Lower lobe of right lung (tissue), 2 donors: Measurements from ENCODE around the gene MEG3. TPM values are rescaled to one million over a fixed set of nuclear protein-coding genes. Genes with fewer than 3 reads are reported as not detected.

Experiments used
- ATAC-seq, 2 donors: fragments of 200-7000 bp; cut with Tn5 transposase; one replicate each; pipeline ENCODE4 v1.9.1; 2020 to 2022; ENCODE audit warnings: mild to moderate bottlenecking in 2 of 2, moderate library complexity in 2 of 2
- DNase-seq: peaks from one replicate; pipeline ENCODE4 v3.0.0-alpha.2; 2020
- H3K27ac ChIP-seq: fragments of 200-600 bp; one replicate; pipeline ENCODE4 v1.8.0; 2022
- H3K27me3 ChIP-seq: fragments of 200-600 bp; one replicate; pipeline ENCODE4 v1.8.0; 2022; ENCODE audit warnings: low read depth
- H3K36me3 ChIP-seq: fragments of 200-600 bp; one replicate; pipeline ENCODE4 v1.8.0; 2022; ENCODE audit warnings: mild to moderate bottlenecking
- H3K4me1 ChIP-seq: fragments of 200-600 bp; one replicate; pipeline ENCODE4 v1.8.0; 2022
- H3K4me3 ChIP-seq: fragments of 200-600 bp; one replicate; pipeline ENCODE4 v1.8.0; 2022; ENCODE audit warnings: mild to moderate bottlenecking
- H3K9me3 ChIP-seq: fragments of 200-600 bp; one replicate; pipeline ENCODE4 v1.8.0; 2022
- CTCF ChIP-seq: fragments of 200-600 bp; IDR thresholded peaks from one replicate; pipeline ENCODE4 v1.8.0; 2022; ENCODE audit warnings: antibody characterized with exemption, mild to moderate bottlenecking
- intact Hi-C: fragments of 100-400 bp; cut with DNase I; formaldehyde crosslinking; loops from one replicate; pipeline ENCODE4 v1.11.0; 2022
- total RNA-seq: library from RNA; stranded (reverse); fragmentation: NEBNext Ultra II Directional; extraction: Animal tissue kit (Norgen Biotek cat#: 25700); gene quantifications from one replicate; pipeline ENCODE4 v1.2.1, GENCODE V29; 2021
- donor health status: DM: no; HTN: yes; CAD: no; lungs with severe emphysema.

Gene MEG3
- total RNA-seq, 1 donor from 2014 or later: 16.6 TPM

- Histone ChIP-seq H3K9me3 (no peaks in the 10 kb centered on the region), H3K27ac (no peak overlapping the region), H3K4me3 (no peak overlapping the region), H3K36me3 (no peaks in the 10 kb centered on the region), H3K4me1 (peaks cover 4% of the 10 kb centered on the region), H3K27me3 (no peaks in the 10 kb centered on the region)
- intact Hi-C loops: no loop called here
- DNase-seq (no peak), ATAC-seq (no peak)
- TF ChIP-seq CTCF: no peak
These were observed 23.3 kb downstream of the MEG3 start for GRCh38 chr14:100849115-100849781.

- Histone ChIP-seq H3K4me3 (no peak overlapping the region), H3K9me3 (no peaks in the 10 kb centered on the region), H3K4me1 (peaks cover 4% of the 10 kb centered on the region), H3K36me3 (no peaks in the 10 kb centered on the region), H3K27ac (no peak overlapping the region), H3K27me3 (no peaks in the 10 kb centered on the region)
- peak; percentile 84 for DNase-seq
- peak; percentile 91 for TF ChIP-seq CTCF
- peak; percentile 91 to 92 for ATAC-seq
- intact Hi-C loops: no loop called here
These were observed 25.1 kb downstream of the MEG3 start for GRCh38 chr14:100850841-100851585.

GRCh38 chr14:100851586-100851916, 25.6 kb downstream of the MEG3 start:
- H3K4me1 ChIP-seq: peaks cover 4% of the 10 kb centered on the region
- no peak for DNase-seq
- ATAC-seq: no peak
- H3K9me3 ChIP-seq: no peaks in the 10 kb centered on the region
- H3K36me3 ChIP-seq: no peaks in the 10 kb centered on the region
- H3K4me3 ChIP-seq: no peak overlapping the region
- no peaks in the 10 kb centered on the region for H3K27me3 ChIP-seq
- intact Hi-C loops: no loop called here
- no peak overlapping the region for H3K27ac ChIP-seq
- TF ChIP-seq CTCF: no peak

DNA sequence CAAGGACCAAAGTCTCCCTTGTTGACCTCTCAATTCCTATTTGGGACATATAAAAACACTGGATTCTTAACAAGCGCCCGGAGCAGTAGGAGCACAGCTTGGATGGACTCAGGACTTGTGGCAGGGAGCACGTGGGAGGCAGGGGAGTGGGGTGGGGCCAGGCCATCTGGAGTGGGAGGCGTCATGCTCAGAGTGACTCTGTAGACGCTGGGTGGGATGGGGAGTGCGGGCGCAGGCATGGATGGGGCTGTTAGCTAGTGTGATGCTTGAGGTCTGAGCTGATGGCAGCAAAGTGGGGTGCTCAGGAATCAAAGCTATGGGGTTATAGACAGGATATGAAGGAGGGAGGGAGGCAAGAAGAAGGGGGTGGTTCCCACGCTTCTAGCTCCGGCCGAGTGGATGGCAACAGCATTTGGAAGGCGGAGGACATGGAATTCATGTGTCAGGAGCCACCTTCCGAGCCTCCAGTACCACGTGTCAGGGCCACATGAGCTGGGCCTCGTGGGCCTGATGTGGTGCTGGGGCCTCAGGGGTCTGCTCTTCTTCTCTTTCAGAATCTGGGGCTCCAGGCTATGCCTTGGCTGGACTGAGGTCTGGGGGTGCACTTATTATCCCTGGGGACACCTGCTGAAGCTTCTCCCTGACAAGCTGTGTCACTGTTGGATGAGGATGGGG, 26.2 kb downstream of the MEG3 start:
- intact Hi-C loops: no loop called here
- Histone ChIP-seq H3K4me1 (peaks cover 4% of the 10 kb centered on the region), H3K27ac (no peak overlapping the region), H3K9me3 (no peaks in the 10 kb centered on the region), H3K4me3 (no peak overlapping the region), H3K27me3 (no peaks in the 10 kb centered on the region), H3K36me3 (no peaks in the 10 kb centered on the region)
- DNase-seq (peak; percentile 25), ATAC-seq (no peak)
- no peak for TF ChIP-seq CTCF

GRCh38 chr14:100854435-100854834, 28.5 kb downstream of the MEG3 start:
- ATAC-seq: no peak
- intact Hi-C loops: no loop called here
- Histone ChIP-seq H3K4me1 (no peaks in the 10 kb centered on the region), H3K36me3 (no peaks in the 10 kb centered on the region), H3K27me3 (peaks cover 7% of the 10 kb centered on the region), H3K27ac (no peak overlapping the region), H3K9me3 (no peaks in the 10 kb centered on the region), H3K4me3 (no peak overlapping the region)
- no peak for TF ChIP-seq CTCF
- DNase-seq: peak; percentile 8
